ENCODE results near the gene SPEN. TPM values are rescaled to one million over a fixed set of nuclear protein-coding genes. Genes with fewer than 3 reads are reported as not detected.

SPEN gene
- total and polyA plus RNA-seq, 2 experiments from 2014 or later = 14.9 to 43.6 TPM

DNA sequence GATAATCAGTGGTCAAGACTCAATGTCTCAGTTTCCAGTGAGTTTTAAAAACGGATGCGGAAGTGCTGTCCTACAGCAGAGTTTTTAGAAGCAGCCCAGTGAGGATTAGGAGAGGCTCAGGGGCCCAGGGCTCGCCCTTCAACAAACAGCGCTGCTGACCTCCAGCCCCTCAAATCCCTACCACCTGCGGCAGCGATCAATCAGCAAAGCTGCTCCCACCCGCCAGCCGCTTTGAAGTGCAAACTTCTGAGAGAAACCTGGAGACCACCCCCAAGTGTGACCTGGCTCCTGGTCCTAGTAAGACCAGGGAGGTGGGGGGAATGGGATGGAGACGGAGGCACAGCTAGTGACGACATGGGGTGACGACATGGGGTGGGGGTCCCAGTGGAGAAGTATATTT lies 114.0 kb downstream of the SPEN start:
- peak overlapping the region; percentile 48 for H3K4me2 ChIP-seq
- peaks cover 2% of the 10 kb centered on the region; the same call in 1 of the 3 replicates for H3K36me3 Mint-ChIP-seq (ENCODE audit: low read depth)
- DNase-seq (ENCODE audit: low spot score) (peak; percentile 53), ATAC-seq (peak; percentile 59)
- H3K9me2 ChIP-seq (ENCODE audit: insufficient read depth) = no peaks in the 10 kb centered on the region
- H3K27ac ChIP-seq (ENCODE audit: low read depth) = no peak overlapping the region
- no peaks in the 10 kb centered on the region for H3K9me3 Mint-ChIP-seq
- TF ChIP-seq, protein P1, sequence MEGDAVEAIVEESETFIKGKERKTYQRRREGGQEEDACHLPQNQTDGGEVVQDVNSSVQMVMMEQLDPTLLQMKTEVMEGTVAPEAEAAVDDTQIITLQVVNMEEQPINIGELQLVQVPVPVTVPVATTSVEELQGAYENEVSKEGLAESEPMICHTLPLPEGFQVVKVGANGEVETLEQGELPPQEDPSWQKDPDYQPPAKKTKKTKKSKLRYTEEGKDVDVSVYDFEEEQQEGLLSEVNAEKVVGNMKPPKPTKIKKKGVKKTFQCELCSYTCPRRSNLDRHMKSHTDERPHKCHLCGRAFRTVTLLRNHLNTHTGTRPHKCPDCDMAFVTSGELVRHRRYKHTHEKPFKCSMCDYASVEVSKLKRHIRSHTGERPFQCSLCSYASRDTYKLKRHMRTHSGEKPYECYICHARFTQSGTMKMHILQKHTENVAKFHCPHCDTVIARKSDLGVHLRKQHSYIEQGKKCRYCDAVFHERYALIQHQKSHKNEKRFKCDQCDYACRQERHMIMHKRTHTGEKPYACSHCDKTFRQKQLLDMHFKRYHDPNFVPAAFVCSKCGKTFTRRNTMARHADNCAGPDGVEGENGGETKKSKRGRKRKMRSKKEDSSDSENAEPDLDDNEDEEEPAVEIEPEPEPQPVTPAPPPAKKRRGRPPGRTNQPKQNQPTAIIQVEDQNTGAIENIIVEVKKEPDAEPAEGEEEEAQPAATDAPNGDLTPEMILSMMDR (conservative IDR thresholded peaks at IDR 0.05; ENCODE audit: low read depth in 2 of 2) = no peak
- TF ChIP-seq ZNF331 (CRISPR knock-in tag; IDR thresholded peaks at IDR 0.05; ENCODE audit: low read depth) (no peak), EZH2phosphoT487 (IDR thresholded peaks at IDR 0.05; ENCODE audit: unreplicated experiment) (no peak), POLR2AphosphoS5 (IDR thresholded peaks at IDR 0.05; ENCODE audit: low read depth) (no peak), JUNB (IDR thresholded peaks at IDR 0.05; ENCODE audit: unreplicated experiment) (no peak), NANOG (IDR thresholded peaks at IDR 0.05; ENCODE audit: borderline replicate concordance) (no peak), ZNF114 (CRISPR knock-in tag; IDR thresholded peaks at IDR 0.05) (no peak), STAT1 (IDR thresholded peaks at IDR 0.05; ENCODE audit: unreplicated experiment) (no peak), CREB1 (CRISPR knock-in tag; IDR thresholded peaks at IDR 0.05; ENCODE audit: low read depth) (no peak), EZH2 (IDR thresholded peaks at IDR 0.05; ENCODE audit: low read depth, unreplicated experiment) (no peak)
- TF ChIP-seq, protein P2, sequence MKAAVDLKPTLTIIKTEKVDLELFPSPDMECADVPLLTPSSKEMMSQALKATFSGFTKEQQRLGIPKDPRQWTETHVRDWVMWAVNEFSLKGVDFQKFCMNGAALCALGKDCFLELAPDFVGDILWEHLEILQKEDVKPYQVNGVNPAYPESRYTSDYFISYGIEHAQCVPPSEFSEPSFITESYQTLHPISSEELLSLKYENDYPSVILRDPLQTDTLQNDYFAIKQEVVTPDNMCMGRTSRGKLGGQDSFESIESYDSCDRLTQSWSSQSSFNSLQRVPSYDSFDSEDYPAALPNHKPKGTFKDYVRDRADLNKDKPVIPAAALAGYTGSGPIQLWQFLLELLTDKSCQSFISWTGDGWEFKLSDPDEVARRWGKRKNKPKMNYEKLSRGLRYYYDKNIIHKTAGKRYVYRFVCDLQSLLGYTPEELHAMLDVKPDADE (IDR thresholded peaks at IDR 0.05) = no peak
- TF ChIP-seq, protein P3, sequence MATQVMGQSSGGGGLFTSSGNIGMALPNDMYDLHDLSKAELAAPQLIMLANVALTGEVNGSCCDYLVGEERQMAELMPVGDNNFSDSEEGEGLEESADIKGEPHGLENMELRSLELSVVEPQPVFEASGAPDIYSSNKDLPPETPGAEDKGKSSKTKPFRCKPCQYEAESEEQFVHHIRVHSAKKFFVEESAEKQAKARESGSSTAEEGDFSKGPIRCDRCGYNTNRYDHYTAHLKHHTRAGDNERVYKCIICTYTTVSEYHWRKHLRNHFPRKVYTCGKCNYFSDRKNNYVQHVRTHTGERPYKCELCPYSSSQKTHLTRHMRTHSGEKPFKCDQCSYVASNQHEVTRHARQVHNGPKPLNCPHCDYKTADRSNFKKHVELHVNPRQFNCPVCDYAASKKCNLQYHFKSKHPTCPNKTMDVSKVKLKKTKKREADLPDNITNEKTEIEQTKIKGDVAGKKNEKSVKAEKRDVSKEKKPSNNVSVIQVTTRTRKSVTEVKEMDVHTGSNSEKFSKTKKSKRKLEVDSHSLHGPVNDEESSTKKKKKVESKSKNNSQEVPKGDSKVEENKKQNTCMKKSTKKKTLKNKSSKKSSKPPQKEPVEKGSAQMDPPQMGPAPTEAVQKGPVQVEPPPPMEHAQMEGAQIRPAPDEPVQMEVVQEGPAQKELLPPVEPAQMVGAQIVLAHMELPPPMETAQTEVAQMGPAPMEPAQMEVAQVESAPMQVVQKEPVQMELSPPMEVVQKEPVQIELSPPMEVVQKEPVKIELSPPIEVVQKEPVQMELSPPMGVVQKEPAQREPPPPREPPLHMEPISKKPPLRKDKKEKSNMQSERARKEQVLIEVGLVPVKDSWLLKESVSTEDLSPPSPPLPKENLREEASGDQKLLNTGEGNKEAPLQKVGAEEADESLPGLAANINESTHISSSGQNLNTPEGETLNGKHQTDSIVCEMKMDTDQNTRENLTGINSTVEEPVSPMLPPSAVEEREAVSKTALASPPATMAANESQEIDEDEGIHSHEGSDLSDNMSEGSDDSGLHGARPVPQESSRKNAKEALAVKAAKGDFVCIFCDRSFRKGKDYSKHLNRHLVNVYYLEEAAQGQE (IDR thresholded peaks at IDR 0.05; ENCODE audit: unreplicated experiment) = no peak
- TF ChIP-seq, protein P4, sequence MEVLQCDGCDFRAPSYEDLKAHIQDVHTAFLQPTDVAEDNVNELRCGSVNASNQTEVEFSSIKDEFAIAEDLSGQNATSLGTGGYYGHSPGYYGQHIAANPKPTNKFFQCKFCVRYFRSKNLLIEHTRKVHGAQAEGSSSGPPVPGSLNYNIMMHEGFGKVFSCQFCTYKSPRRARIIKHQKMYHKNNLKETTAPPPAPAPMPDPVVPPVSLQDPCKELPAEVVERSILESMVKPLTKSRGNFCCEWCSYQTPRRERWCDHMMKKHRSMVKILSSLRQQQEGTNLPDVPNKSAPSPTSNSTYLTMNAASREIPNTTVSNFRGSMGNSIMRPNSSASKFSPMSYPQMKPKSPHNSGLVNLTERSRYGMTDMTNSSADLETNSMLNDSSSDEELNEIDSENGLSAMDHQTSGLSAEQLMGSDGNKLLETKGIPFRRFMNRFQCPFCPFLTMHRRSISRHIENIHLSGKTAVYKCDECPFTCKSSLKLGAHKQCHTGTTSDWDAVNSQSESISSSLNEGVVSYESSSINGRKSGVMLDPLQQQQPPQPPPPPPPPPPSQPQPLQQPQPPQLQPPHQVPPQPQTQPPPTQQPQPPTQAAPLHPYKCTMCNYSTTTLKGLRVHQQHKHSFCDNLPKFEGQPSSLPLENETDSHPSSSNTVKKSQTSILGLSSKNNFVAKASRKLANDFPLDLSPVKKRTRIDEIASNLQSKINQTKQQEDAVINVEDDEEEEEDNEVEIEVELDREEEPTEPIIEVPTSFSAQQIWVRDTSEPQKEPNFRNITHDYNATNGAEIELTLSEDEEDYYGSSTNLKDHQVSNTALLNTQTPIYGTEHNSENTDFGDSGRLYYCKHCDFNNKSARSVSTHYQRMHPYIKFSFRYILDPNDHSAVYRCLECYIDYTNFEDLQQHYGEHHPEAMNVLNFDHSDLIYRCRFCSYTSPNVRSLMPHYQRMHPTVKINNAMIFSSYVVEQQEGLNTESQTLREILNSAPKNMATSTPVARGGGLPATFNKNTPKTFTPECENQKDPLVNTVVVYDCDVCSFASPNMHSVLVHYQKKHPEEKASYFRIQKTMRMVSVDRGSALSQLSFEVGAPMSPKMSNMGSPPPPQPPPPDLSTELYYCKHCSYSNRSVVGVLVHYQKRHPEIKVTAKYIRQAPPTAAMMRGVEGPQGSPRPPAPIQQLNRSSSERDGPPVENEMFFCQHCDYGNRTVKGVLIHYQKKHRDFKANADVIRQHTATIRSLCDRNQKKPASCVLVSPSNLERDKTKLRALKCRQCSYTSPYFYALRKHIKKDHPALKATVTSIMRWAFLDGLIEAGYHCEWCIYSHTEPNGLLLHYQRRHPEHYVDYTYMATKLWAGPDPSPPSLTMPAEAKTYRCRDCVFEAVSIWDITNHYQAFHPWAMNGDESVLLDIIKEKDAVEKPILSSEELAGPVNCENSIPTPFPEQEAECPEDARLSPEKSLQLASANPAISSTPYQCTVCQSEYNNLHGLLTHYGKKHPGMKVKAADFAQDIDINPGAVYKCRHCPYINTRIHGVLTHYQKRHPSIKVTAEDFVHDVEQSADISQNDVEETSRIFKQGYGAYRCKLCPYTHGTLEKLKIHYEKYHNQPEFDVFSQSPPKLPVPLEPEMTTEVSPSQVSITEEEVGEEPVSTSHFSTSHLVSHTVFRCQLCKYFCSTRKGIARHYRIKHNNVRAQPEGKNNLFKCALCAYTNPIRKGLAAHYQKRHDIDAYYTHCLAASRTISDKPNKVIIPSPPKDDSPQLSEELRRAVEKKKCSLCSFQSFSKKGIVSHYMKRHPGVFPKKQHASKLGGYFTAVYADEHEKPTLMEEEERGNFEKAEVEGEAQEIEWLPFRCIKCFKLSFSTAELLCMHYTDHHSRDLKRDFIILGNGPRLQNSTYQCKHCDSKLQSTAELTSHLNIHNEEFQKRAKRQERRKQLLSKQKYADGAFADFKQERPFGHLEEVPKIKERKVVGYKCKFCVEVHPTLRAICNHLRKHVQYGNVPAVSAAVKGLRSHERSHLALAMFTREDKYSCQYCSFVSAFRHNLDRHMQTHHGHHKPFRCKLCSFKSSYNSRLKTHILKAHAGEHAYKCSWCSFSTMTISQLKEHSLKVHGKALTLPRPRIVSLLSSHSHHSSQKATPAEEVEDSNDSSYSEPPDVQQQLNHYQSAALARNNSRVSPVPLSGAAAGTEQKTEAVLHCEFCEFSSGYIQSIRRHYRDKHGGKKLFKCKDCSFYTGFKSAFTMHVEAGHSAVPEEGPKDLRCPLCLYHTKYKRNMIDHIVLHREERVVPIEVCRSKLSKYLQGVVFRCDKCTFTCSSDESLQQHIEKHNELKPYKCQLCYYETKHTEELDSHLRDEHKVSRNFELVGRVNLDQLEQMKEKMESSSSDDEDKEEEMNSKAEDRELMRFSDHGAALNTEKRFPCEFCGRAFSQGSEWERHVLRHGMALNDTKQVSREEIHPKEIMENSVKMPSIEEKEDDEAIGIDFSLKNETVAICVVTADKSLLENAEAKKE (CRISPR knock-in tag; IDR thresholded peaks at IDR 0.05) = no peak
- no peaks in the 10 kb centered on the region for H3K27me3 ChIP-seq (ENCODE audit: insufficient read depth)
- no peak overlapping the region for H3K27ac Mint-ChIP-seq
- H3K4me1 ChIP-seq (ENCODE audit: insufficient read depth) = peaks cover 14% of the 10 kb centered on the region
- H3K36me3 ChIP-seq (ENCODE audit: insufficient read depth) = no peaks in the 10 kb centered on the region
- no peak overlapping the region for H2AFZ ChIP-seq
- H3F3A ChIP-seq (replicated peaks; ENCODE audit: low read depth) = 0 out of 2 replicates have a peak, but pooled peaks cover 3% of the 10 kb centered on the region
- peaks cover 28% of the 10 kb centered on the region for H3K4me1 Mint-ChIP-seq
- H3K4me3 ChIP-seq = no peak overlapping the region
- H3K4me3 Mint-ChIP-seq = no peak overlapping the region
- peaks cover 12% of the 10 kb centered on the region for H3K79me2 ChIP-seq (replicated peaks; ENCODE audit: insufficient read depth)
- peaks cover 11% of the 10 kb centered on the region for H3K27me3 Mint-ChIP-seq (ENCODE audit: insufficient read depth, low read depth, poor library complexity)
- H4K20me1 ChIP-seq (replicated peaks; ENCODE audit: insufficient read depth) = peaks cover 17% of the 10 kb centered on the region; the same call in 1 of the 2 replicates

Data from GM23338 (cell line).